Dendritic cell treated with granulocyte-macrophage colony-stimulating factor and Interleukin-4, amounts not matched to agents 40 ng/mL and 50 ng/mL, for 4 days (primary cell): Measurements from ENCODE around the gene MCF2L.

Source experiments
- H3K27ac Mint-ChIP-seq: one replicate; pipeline ENCODE4 v1.8.0; 2022; ENCODE audit warnings: mild to moderate bottlenecking, mixed read lengths
- H3K27me3 Mint-ChIP-seq: one replicate; pipeline ENCODE4 v1.8.0; 2022; ENCODE audit warnings: mild to moderate bottlenecking, mixed read lengths
- H3K36me3 Mint-ChIP-seq: one replicate; pipeline ENCODE4 v1.8.0; 2022; ENCODE audit warnings: low read depth, mixed read lengths
- H3K4me1 Mint-ChIP-seq: one replicate; pipeline ENCODE4 v1.8.0; 2022; ENCODE audit warnings: low read depth, mixed read lengths
- H3K4me3 Mint-ChIP-seq: one replicate; pipeline ENCODE4 v1.8.0; 2022; ENCODE audit warnings: mild to moderate bottlenecking, moderate library complexity, mixed read lengths
- H3K9me3 Mint-ChIP-seq: one replicate; pipeline ENCODE4 v1.8.0; 2022; ENCODE audit warnings: mixed read lengths
- intact Hi-C: fragments of 100-400 bp; cut with micrococcal nuclease; formaldehyde crosslinking; loops from one replicate; pipeline ENCODE4 v1.15.0; 2022

MCF2L gene

GRCh38 chr13:113080901-113081521 is 112.0 kb downstream of the MCF2L start:
- H3K4me3 Mint-ChIP-seq = no peak overlapping the region
- H3K27ac Mint-ChIP-seq = no peak overlapping the region
- intact Hi-C loops = no loop called here
- H3K36me3 Mint-ChIP-seq = no peaks in the 10 kb centered on the region
- no peaks in the 10 kb centered on the region for H3K4me1 Mint-ChIP-seq
- no peaks in the 10 kb centered on the region for H3K9me3 Mint-ChIP-seq
- no peaks in the 10 kb centered on the region for H3K27me3 Mint-ChIP-seq

- H3K27me3 Mint-ChIP-seq = no peaks in the 10 kb centered on the region
- no peaks in the 10 kb centered on the region for H3K9me3 Mint-ChIP-seq
- no peak overlapping the region for H3K4me3 Mint-ChIP-seq
- no peaks in the 10 kb centered on the region for H3K36me3 Mint-ChIP-seq
- no peaks in the 10 kb centered on the region for H3K4me1 Mint-ChIP-seq
- intact Hi-C loops = no loop called here
- no peak overlapping the region for H3K27ac Mint-ChIP-seq
These were observed 113.4 kb downstream of the MCF2L start for GRCh38 chr13:113082198-113083021.

- Mint-ChIP-seq H3K36me3 (no peaks in the 10 kb centered on the region), H3K27me3 (no peaks in the 10 kb centered on the region), H3K9me3 (no peaks in the 10 kb centered on the region), H3K4me3 (no peak overlapping the region), H3K4me1 (no peaks in the 10 kb centered on the region), H3K27ac (no peak overlapping the region)
- intact Hi-C loops = no loop called here
These were observed 114.0 kb downstream of the MCF2L start for GRCh38 chr13:113083022-113083373.

- intact Hi-C loops = no loop called here
These were observed 114.5 kb downstream of the MCF2L start for GRCh38 chr13:113083402-113084061.

GRCh38 chr13:113084094-113084942 is 115.3 kb downstream of the MCF2L start:
- Mint-ChIP-seq H3K27me3 (no peaks in the 10 kb centered on the region), H3K4me1 (no peaks in the 10 kb centered on the region), H3K36me3 (no peaks in the 10 kb centered on the region), H3K27ac (no peak overlapping the region), H3K9me3 (no peaks in the 10 kb centered on the region), H3K4me3 (no peak overlapping the region)
- intact Hi-C loops = no loop called here

More at GRCh38 chr13:113083402-113084061, 114.5 kb downstream of the MCF2L start:
- no peak overlapping the region for H3K4me3 Mint-ChIP-seq
- H3K4me1 Mint-ChIP-seq = no peaks in the 10 kb centered on the region
- no peaks in the 10 kb centered on the region for H3K27me3 Mint-ChIP-seq
- no peak overlapping the region for H3K27ac Mint-ChIP-seq
- H3K9me3 Mint-ChIP-seq = no peaks in the 10 kb centered on the region
- H3K36me3 Mint-ChIP-seq = no peaks in the 10 kb centered on the region

- H3K27ac Mint-ChIP-seq = no peak overlapping the region
- H3K4me1 Mint-ChIP-seq = no peaks in the 10 kb centered on the region
- H3K4me3 Mint-ChIP-seq = no peak overlapping the region
- H3K9me3 Mint-ChIP-seq = no peaks in the 10 kb centered on the region
- H3K27me3 Mint-ChIP-seq = no peaks in the 10 kb centered on the region
- H3K36me3 Mint-ChIP-seq = no peaks in the 10 kb centered on the region
- intact Hi-C loops = no loop called here
These were observed 116.0 kb downstream of the MCF2L start for GRCh38 chr13:113084943-113085540.

GRCh38 chr13:113086031-113086750 is 117.2 kb downstream of the MCF2L start:
- Mint-ChIP-seq H3K4me3 (no peak overlapping the region), H3K27me3 (no peaks in the 10 kb centered on the region), H3K4me1 (no peaks in the 10 kb centered on the region), H3K36me3 (no peaks in the 10 kb centered on the region), H3K9me3 (no peaks in the 10 kb centered on the region), H3K27ac (no peak overlapping the region)
- intact Hi-C loops = no loop called here

- Mint-ChIP-seq H3K36me3 (no peaks in the 10 kb centered on the region), H3K4me1 (no peaks in the 10 kb centered on the region), H3K4me3 (no peak overlapping the region), H3K27ac (no peak overlapping the region), H3K27me3 (no peaks in the 10 kb centered on the region), H3K9me3 (no peaks in the 10 kb centered on the region)
- intact Hi-C loops = no loop called here
These were observed 118.2 kb downstream of the MCF2L start for GRCh38 chr13:113086991-113087922.

GRCh38 chr13:113087923-113088690 is 119.1 kb downstream of the MCF2L start:
- H3K4me3 Mint-ChIP-seq = no peak overlapping the region
- H3K36me3 Mint-ChIP-seq = no peaks in the 10 kb centered on the region
- H3K9me3 Mint-ChIP-seq = no peaks in the 10 kb centered on the region
- no peaks in the 10 kb centered on the region for H3K4me1 Mint-ChIP-seq
- intact Hi-C loops = no loop called here
- no peak overlapping the region for H3K27ac Mint-ChIP-seq
- no peaks in the 10 kb centered on the region for H3K27me3 Mint-ChIP-seq

- Mint-ChIP-seq H3K27ac (no peak overlapping the region), H3K4me1 (no peaks in the 10 kb centered on the region), H3K4me3 (no peak overlapping the region), H3K36me3 (no peaks in the 10 kb centered on the region), H3K9me3 (no peaks in the 10 kb centered on the region), H3K27me3 (no peaks in the 10 kb centered on the region)
- intact Hi-C loops = no loop called here
These were observed 119.6 kb downstream of the MCF2L start for GRCh38 chr13:113088691-113089020.

- H3K4me3 Mint-ChIP-seq = no peak overlapping the region
- no peaks in the 10 kb centered on the region for H3K36me3 Mint-ChIP-seq
- intact Hi-C loops = no loop called here
- no peaks in the 10 kb centered on the region for H3K9me3 Mint-ChIP-seq
- no peaks in the 10 kb centered on the region for H3K4me1 Mint-ChIP-seq
- no peak overlapping the region for H3K27ac Mint-ChIP-seq
- H3K27me3 Mint-ChIP-seq = no peaks in the 10 kb centered on the region
These were observed 120.8 kb downstream of the MCF2L start for GRCh38 chr13:113089693-113090414.
